K562 (cell line): Measurements from ENCODE around the gene STPG2. TPM values are rescaled to one million over a fixed set of nuclear protein-coding genes. Genes with fewer than 3 reads are reported as not detected.

Source experiments
- ATAC-seq: fragments of 200-7000 bp; cut with Tn5 transposase; 3 replicates; pipeline ENCODE4 v1.9.1; 2020; ENCODE audit warnings: moderate library complexity
- BruUV-seq: library from RNA; stranded (reverse); fragments of 400-500 nt; replicated peaks from 2 replicates; lab custom pipeline; 2021; lab: Mats Ljungman, UMichigan
- CTCF ChIA-PET: fragments of 300-600 bp; formaldehyde crosslinking; extraction: SDS; loops from one replicate; lab custom pipeline; 2021; ENCODE audit warnings: low intra/inter-chr PET ratio; lab: Yijun Ruan, JAX
- POLR2A ChIA-PET: fragments of 300-600, 350-650 bp; sonication (Branson Sonifier 250); formaldehyde crosslinking; extraction: SDS; loops from one replicate; lab custom pipeline; 2021; ENCODE audit warnings: antibody characterized with exemption, inconsistent platforms; lab: Yijun Ruan, JAX
- DNase-seq, 4 experiments: peaks; one replicate each; pipeline versions ENCODE4 v3.0.0 to v3.0.0-alpha.2; 2011 to 2018; ENCODE audit warnings: low spot score in 3 of 4, mixed read lengths in 3 of 4; ENCODE audit errors: extremely low read depth in 1 of 4
- FAIRE-seq: peaks from 2 replicates; lab custom pipeline; 2011; peaks lifted over from hg19 to GRCh38; lab: Jason Lieb, UNC
- H2AFZ ChIP-seq: 2 replicates; pipeline ENCODE4 v1.6.0; 2011; ENCODE audit warnings: low read depth, low read length, control low read depth, inconsistent platforms
- H3K27ac ChIP-seq: fragments of 200-600 bp; 3 replicates; pipeline ENCODE4 v1.8.0; 2011; ENCODE audit warnings: low read depth, mild to moderate bottlenecking, control low read depth, inconsistent platforms, low read length, moderate library complexity, mixed read lengths; ENCODE audit errors: extremely low read depth
- H3K27me3 ChIP-seq, 2 experiments: fragments of 300-600 bp in 1 of 2; 2 replicates in 1 of 2; 3 replicates in 1 of 2; pipeline versions ENCODE4 v1.6.0 to v1.8.0; 2011; ENCODE audit warnings: inconsistent platforms in 2 of 2, low read length in 2 of 2, mild to moderate bottlenecking in 1 of 2, mixed read lengths in 1 of 2, moderate library complexity in 1 of 2; ENCODE audit not compliant: control insufficient read depth in 2 of 2, insufficient read depth in 2 of 2
- H3K36me3 ChIP-seq: fragments of 300-600 bp; 3 replicates; pipeline ENCODE4 v1.8.0; 2011; ENCODE audit warnings: mild to moderate bottlenecking, low read length, inconsistent platforms; ENCODE audit not compliant: control insufficient read depth, insufficient read depth
- H3K4me1 ChIP-seq, 2 experiments: fragments of 200-600 bp in 1 of 2; replicated peaks in 1 of 2; 2 replicates in 1 of 2; 3 replicates in 1 of 2; pipeline versions ENCODE4 v1.5.1 to v1.8.0; 2011; ENCODE audit warnings: inconsistent platforms in 2 of 2, low read length in 2 of 2, mild to moderate bottlenecking in 1 of 2, mixed read lengths in 1 of 2, moderate library complexity in 1 of 2; ENCODE audit not compliant: control insufficient read depth in 2 of 2, insufficient read depth in 2 of 2
- H3K4me2 ChIP-seq: 2 replicates; pipeline ENCODE4 v1.6.1; 2011; ENCODE audit warnings: low read length, control low read depth, inconsistent platforms, mixed read lengths; ENCODE audit not compliant: insufficient read depth
- H3K4me3 ChIP-seq: fragments of 200-600 bp; sonication (generic), shearing (Covaris generic); 2 replicates; pipeline ENCODE4 v1.5.1; 2016; ENCODE audit warnings: control low read depth, inconsistent platforms
- H3K79me2 ChIP-seq: fragments of 200-600 bp; 3 replicates; pipeline ENCODE4 v1.8.0; 2011; ENCODE audit warnings: low read length, inconsistent platforms; ENCODE audit not compliant: control insufficient read depth, insufficient read depth
- H3K9ac ChIP-seq, 2 experiments: 2 replicates each; pipeline versions ENCODE4 v1.6.0 to v1.6.1; 2011; ENCODE audit warnings: low read depth in 2 of 2, low read length in 2 of 2, control low read depth in 1 of 2, inconsistent platforms in 1 of 2, mild to moderate bottlenecking in 1 of 2, mixed read lengths in 1 of 2; ENCODE audit not compliant: insufficient read depth in 1 of 2
- H3K9me1 ChIP-seq: one replicate; pipeline ENCODE4 v1.6.0; 2011; ENCODE audit warnings: inconsistent platforms, mild to moderate bottlenecking, low read length, moderate library complexity; ENCODE audit not compliant: control insufficient read depth, insufficient read depth
- H3K9me3 ChIP-seq: replicated peaks from 2 replicates; pipeline ENCODE4 v1.5.1; 2011; ENCODE audit warnings: low read depth, low read length, inconsistent platforms; ENCODE audit not compliant: control insufficient read depth, insufficient read depth
- H4K20me1 ChIP-seq: replicated peaks from 2 replicates; pipeline ENCODE4 v1.6.1; 2011; ENCODE audit warnings: low read length, inconsistent platforms, mixed read lengths; ENCODE audit not compliant: control insufficient read depth, insufficient read depth
- CHD4 ChIP-seq: fragments of 200-600 bp; sonication (generic); IDR thresholded peaks from 3 replicates; pipeline ENCODE4 v1.6.1; 2012; ENCODE audit warnings: low read depth, mild to moderate bottlenecking, mixed read lengths, low read length, inconsistent platforms; ENCODE audit not compliant: insufficient read depth, insufficient replicate concordance, poor library complexity, severe bottlenecking
- LCOR ChIP-seq: sonication (generic); formaldehyde crosslinking; IDR thresholded peaks from 2 replicates; pipeline ENCODE4 v1.8.0; 2022; ENCODE audit warnings: mild to moderate bottlenecking, missing genetic modification reagents
- POLR3A ChIP-seq: IDR thresholded peaks from 2 replicates; pipeline ENCODE4 v1.6.1; 2011; ENCODE audit warnings: borderline replicate concordance, mild to moderate bottlenecking, moderate library complexity; ENCODE audit not compliant: insufficient read length, insufficient read depth; ENCODE audit errors: extremely low read depth
- THAP12 ChIP-seq: fragments of 250-450 bp; sonication (Bioruptor Pico); IDR thresholded peaks from 2 replicates; pipeline ENCODE4 v1.9.0; 2021; ENCODE audit warnings: mild to moderate bottlenecking, inconsistent platforms
- WGBS: fragments of 100-300 bp; shearing (Covaris generic); methylation state at CpG from one replicate; pipeline ENCODE4 v1.1.6; 2016; ENCODE audit warnings: low coverage, mixed read lengths; ENCODE audit not compliant: insufficient coverage; ENCODE audit errors: missing lambda C conversion rate; 5-methylcytosine and 5-hydroxymethylcytosine counted together
- in situ Hi-C: fragments of 300-500 bp; cut with MboI; formaldehyde crosslinking; loops from 4 replicates; pipeline ENCODE4 v1.15.0; 2018; ENCODE audit warnings: inconsistent platforms, mixed read lengths
- intact Hi-C: fragments of 100-400 bp; cut with micrococcal nuclease; formaldehyde crosslinking; loops from 2 replicates; pipeline ENCODE4 v1.14.2; 2022
- polyA plus RNA-seq, 8 experiments: library from polyadenylated mRNA; depleted of rRNA in 4 of 8; stranded (reverse) in 5 of 8; unstranded in 3 of 8; fragments of >200 nt; fragmentation: Nextera tagmentation in 2 of 8; fragmentation: Illumina TruSeq in 1 of 8; extraction: Ambion mirVana in 2 of 8; extraction: Trizol in 1 of 8; gene quantifications; 2 replicates each; pipeline versions ENCODE4 v1.2.1 to v1.2.3, GENCODE V29; 2011 to 2014; ENCODE audit warnings: inconsistent platforms in 1 of 8, missing spikeins in 1 of 8
- total RNA-seq, 7 experiments: library from RNA; depleted of rRNA in 6 of 7; stranded (reverse); fragments of >200 nt in 6 of 7; fragmentation: Illumina TruSeq in 2 of 7; extraction: Trizol in 2 of 7; gene quantifications; 2 replicates each; pipeline versions ENCODE4 v1.2.1 to v1.2.3, GENCODE V29; 2011 to 2021; ENCODE audit warnings: low replicate concordance in 1 of 7
- TF ChIP-seq, protein P1 (sequence below): fragments of 200-400 bp; formaldehyde crosslinking; IDR thresholded peaks from 2 replicates; pipeline ENCODE4 v1.6.1; 2017; ENCODE audit warnings: mild to moderate bottlenecking, low read depth, low read length, moderate library complexity
- TF ChIP-seq, protein P2 (sequence below): fragments of 450-650 bp; IDR thresholded peaks from 2 replicates; pipeline ENCODE4 v1.6.1; 2014; ENCODE audit warnings: low read depth, mild to moderate bottlenecking, moderate library complexity, borderline replicate concordance

The STPG2 gene
- total and polyA plus RNA-seq, 9 of the 15 experiments (the other 6 are each of a cell fraction or from before 2014, with no cell fraction given) = not detected

DNA sequence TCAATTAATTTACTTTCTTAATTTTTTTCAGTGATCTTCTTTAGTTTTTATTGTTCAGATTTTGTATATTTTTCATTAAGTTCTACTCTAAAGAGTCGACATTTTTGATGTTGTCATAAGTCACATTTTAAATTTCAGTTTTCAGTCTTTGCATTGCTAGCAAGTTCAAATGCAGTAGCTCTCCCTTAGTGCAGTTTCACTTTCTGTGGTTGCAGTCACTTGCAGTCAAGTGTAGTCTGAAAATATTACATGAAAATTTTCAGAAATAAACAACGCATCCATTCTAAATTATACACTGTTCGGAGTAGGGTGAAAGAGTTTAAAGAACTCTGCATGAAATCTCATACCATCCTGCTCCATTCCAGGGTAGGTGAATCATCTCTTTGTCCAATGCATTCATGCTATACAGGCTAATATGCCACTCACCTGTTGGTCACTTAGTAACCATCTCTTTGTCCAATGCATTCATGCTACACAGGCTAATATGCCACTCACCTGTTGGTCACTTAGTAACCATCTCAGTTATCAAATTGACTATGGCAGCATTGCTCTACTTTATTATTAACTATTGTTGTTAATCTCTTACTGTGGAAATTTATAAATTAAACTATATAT is 356.9 kb downstream of the STPG2 start:
- no peaks in the 10 kb centered on the region for H3K4me1 ChIP-seq
- 0% methylated on average over 3 of the region's 3 CpGs for WGBS
- DNase-seq = no peak
- TF ChIP-seq, protein P1, sequence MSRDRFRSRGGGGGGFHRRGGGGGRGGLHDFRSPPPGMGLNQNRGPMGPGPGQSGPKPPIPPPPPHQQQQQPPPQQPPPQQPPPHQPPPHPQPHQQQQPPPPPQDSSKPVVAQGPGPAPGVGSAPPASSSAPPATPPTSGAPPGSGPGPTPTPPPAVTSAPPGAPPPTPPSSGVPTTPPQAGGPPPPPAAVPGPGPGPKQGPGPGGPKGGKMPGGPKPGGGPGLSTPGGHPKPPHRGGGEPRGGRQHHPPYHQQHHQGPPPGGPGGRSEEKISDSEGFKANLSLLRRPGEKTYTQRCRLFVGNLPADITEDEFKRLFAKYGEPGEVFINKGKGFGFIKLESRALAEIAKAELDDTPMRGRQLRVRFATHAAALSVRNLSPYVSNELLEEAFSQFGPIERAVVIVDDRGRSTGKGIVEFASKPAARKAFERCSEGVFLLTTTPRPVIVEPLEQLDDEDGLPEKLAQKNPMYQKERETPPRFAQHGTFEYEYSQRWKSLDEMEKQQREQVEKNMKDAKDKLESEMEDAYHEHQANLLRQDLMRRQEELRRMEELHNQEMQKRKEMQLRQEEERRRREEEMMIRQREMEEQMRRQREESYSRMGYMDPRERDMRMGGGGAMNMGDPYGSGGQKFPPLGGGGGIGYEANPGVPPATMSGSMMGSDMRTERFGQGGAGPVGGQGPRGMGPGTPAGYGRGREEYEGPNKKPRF = no peak
- TF ChIP-seq THAP12 (CRISPR knock-in tag) (no peak), CHD4 (no peak), LCOR (CRISPR knock-in tag) (no peak), POLR3A (no peak)
- TF ChIP-seq, protein P2, sequence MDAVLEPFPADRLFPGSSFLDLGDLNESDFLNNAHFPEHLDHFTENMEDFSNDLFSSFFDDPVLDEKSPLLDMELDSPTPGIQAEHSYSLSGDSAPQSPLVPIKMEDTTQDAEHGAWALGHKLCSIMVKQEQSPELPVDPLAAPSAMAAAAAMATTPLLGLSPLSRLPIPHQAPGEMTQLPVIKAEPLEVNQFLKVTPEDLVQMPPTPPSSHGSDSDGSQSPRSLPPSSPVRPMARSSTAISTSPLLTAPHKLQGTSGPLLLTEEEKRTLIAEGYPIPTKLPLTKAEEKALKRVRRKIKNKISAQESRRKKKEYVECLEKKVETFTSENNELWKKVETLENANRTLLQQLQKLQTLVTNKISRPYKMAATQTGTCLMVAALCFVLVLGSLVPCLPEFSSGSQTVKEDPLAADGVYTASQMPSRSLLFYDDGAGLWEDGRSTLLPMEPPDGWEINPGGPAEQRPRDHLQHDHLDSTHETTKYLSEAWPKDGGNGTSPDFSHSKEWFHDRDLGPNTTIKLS = no peak
- TF ChIP-seq, all 486 proteins: peak for 0
- CTCF ChIA-PET = no interaction called here
- Histone ChIP-seq H3K9me3 (no peaks in the 10 kb centered on the region), H3K9ac (no peak overlapping the region), H3K4me2 (no peak overlapping the region), H2AFZ (no peak overlapping the region), H3K9me1 (no peaks in the 10 kb centered on the region), H3K36me3 (no peaks in the 10 kb centered on the region), H3K4me3 (no peak overlapping the region), H3K27me3 (no peaks in the 10 kb centered on the region), H4K20me1 (no peaks in the 10 kb centered on the region), H3K27ac (no peak overlapping the region), H3K79me2 (no peaks in the 10 kb centered on the region)
- ATAC-seq = no peak
- POLR2A ChIA-PET = interaction anchor here (0.7 kb wide), 1 partner anchor 1826 kb away, joined by 3 read pairs; no protein-coding TSS in a partner anchor
- BruUV-seq = no TSS peak
- in situ Hi-C loops (no loop called here), intact Hi-C loops (no loop called here)
- no peak for FAIRE-seq
